Adrenal gland (tissue), 12 donors: ENCODE data around the gene PPIL1. TPM values are rescaled to one million over a fixed set of nuclear protein-coding genes. Genes with fewer than 3 reads are reported as not detected.

Experiments used
- DNase-seq, 7 donors: peaks; one replicate each; pipeline ENCODE4 v3.0.0-alpha.2; 2019 to 2020
- H3K27ac ChIP-seq, 5 donors: fragments of 200-600 bp; sonication (generic) in 4 of 5; 1 replicate in 3 of 5; 2 replicates in 2 of 5; pipeline versions ENCODE4 v1.5.1 to v1.8.0; 2016 to 2020; ENCODE audit warnings: mild to moderate bottlenecking in 1 of 5
- H3K27me3 ChIP-seq: fragments of 200-600 bp; 2 replicates; pipeline ENCODE4 v1.8.0; 2021
- H3K36me3 ChIP-seq, 2 donors: fragments of 200-600 bp; replicated peaks in 1 of 2; 1 replicate in 1 of 2; 2 replicates in 1 of 2; pipeline versions ENCODE4 v1.5.1 to v1.8.0; 2018 to 2022
- H3K4me1 ChIP-seq, 2 donors: fragments of 200-600 bp; replicated peaks in 1 of 2; 1 replicate in 1 of 2; 2 replicates in 1 of 2; pipeline versions ENCODE4 v1.5.1 to v1.8.0; 2018 to 2021
- H3K4me3 ChIP-seq, 4 donors: fragments of 200-600 bp; sonication (generic) in 3 of 4; one replicate each; pipeline ENCODE4 v1.5.1; 2016 to 2018
- H3K9me3 ChIP-seq, 3 donors: fragments of 200-600 bp; sonication (generic) in 1 of 3; replicated peaks in 1 of 3; 1 replicate in 2 of 3; 2 replicates in 1 of 3; pipeline versions ENCODE4 v1.5.1 to v1.8.0; 2016 to 2021
- CTCF ChIP-seq, 6 experiments: fragments of 450-650 bp in 4 of 6; fragments of 200-600 bp in 2 of 6; sonication (generic) in 1 of 6; IDR thresholded peaks; 1 replicate in 5 of 6; 2 replicates in 1 of 6; pipeline versions ENCODE4 v1.5.1 to v1.8.0; 2016 to 2021; ENCODE audit warnings: antibody characterized with exemption in 6 of 6, mild to moderate bottlenecking in 2 of 6, moderate library complexity in 1 of 6
- POLR2A ChIP-seq, 2 donors: fragments of 450-650 bp; IDR thresholded peaks; one replicate each; pipeline ENCODE4 v1.6.1; 2017; ENCODE audit warnings: antibody characterized with exemption in 2 of 2, mild to moderate bottlenecking in 2 of 2, moderate library complexity in 1 of 2
- WGBS, 4 donors: extraction: QIAGEN DNeasy Blood & Tissue Kit in 2 of 4; methylation state at CpG; one replicate each; pipeline versions ENCODE4 v1.1.5 to v1.1.7; 2013 to 2017; 5-methylcytosine and 5-hydroxymethylcytosine counted together
- intact Hi-C, 2 donors: fragments of 100-400 bp; cut with DNase I; formaldehyde crosslinking; loops; one replicate each; pipeline versions ENCODE4 v1.14.1 to v1.15.0; 2022 to 2023
- polyA plus RNA-seq, 3 donors: library from polyadenylated mRNA; stranded (reverse); fragments of 200-250 nt in 2 of 3; fragments of 350-450 nt in 1 of 3; fragmentation: Illumina TruSeq in 1 of 3; extraction: RNeasy Lipid Tissue Mini Kit (QIAGEN cat#74804) in 1 of 3; gene quantifications; one replicate each; pipeline ENCODE4 v1.2.3, GENCODE V29; 2013 to 2014
- total RNA-seq, 9 donors: library from RNA; depleted of rRNA in 4 of 9; stranded (reverse); fragments of >200 nt in 4 of 9; fragments of 120-200 nt in 1 of 9; fragmentation: NEBNext Ultra II Directional in 1 of 9; extraction: Animal tissue kit (Norgen Biotek cat#: 25700) in 1 of 9; gene quantifications; one replicate each; pipeline versions ENCODE4 v1.1.0 to v1.2.4, GENCODE V29; 2013 to 2023
- donor health status: healthy with polysubstance abuse.
- donor health status: Bipolar disorder and iron deficiency.
- donor health status: DM: yes; HTN: yes; CAD: no.
- donor health status: DM: no; HTN: no; CAD: no.
- donor health status: DM: no; HTN: no; CAD: no.
- donor health status: DM: yes; HTN: yes; CAD: no.

Gene PPIL1
- total and polyA plus RNA-seq, 12 donors, result 8.2 to 138 (median 49.9) TPM

GRCh38 chr6:36807750-36808149, 66.9 kb downstream of the PPIL1 start:
- Histone ChIP-seq H3K4me3 (no peak overlapping the region), H3K9me3 (no peaks in the 10 kb centered on the region), H3K4me1 (no peaks in the 10 kb centered on the region), H3K36me3 (no peaks in the 10 kb centered on the region), H3K27ac (no peak overlapping the region), H3K27me3 (no peaks in the 10 kb centered on the region)
- no peak for DNase-seq
- WGBS, 4 donors, result 93 to 96% (median 94%) methylated on average over 7 of the region's 7 CpGs
- TF ChIP-seq POLR2A (IDR thresholded peaks at IDR 0.05) (no peak), CTCF (IDR thresholded peaks at IDR 0.05) (no peak)
- intact Hi-C loops, result no loop called here

GRCh38 chr6:36807143-36807542, 67.5 kb downstream of the PPIL1 start:
- Histone ChIP-seq H3K4me1 (no peaks in the 10 kb centered on the region), H3K36me3 (no peaks in the 10 kb centered on the region), H3K9me3 (no peaks in the 10 kb centered on the region), H3K27ac (no peak overlapping the region), H3K4me3 (no peak overlapping the region), H3K27me3 (no peaks in the 10 kb centered on the region)
- intact Hi-C loops, result no loop called here
- WGBS, 4 donors, result 59 to 73% (median 70%) methylated on average over 5 of the region's 5 CpGs
- no peak for TF ChIP-seq POLR2A (IDR thresholded peaks at IDR 0.05)
- TF ChIP-seq CTCF (IDR thresholded peaks at IDR 0.05), result no peak
- no peak for DNase-seq

GRCh38 chr6:36805917-36806316, 68.7 kb downstream of the PPIL1 start:
- no peak overlapping the region for H3K4me3 ChIP-seq
- no peaks in the 10 kb centered on the region for H3K36me3 ChIP-seq
- intact Hi-C loops, result no loop called here
- TF ChIP-seq POLR2A (IDR thresholded peaks at IDR 0.05) (no peak), CTCF (IDR thresholded peaks at IDR 0.05) (no peak)
- H3K4me1 ChIP-seq, result no peaks in the 10 kb centered on the region
- no peaks in the 10 kb centered on the region for H3K9me3 ChIP-seq
- DNase-seq, result no peak
- no peaks in the 10 kb centered on the region for H3K27me3 ChIP-seq
- 86 to 89% (median 88%) methylated on average over 8 of the region's 8 CpGs for WGBS, 4 donors
- no peak overlapping the region for H3K27ac ChIP-seq

GRCh38 chr6:36805096-36805797, 69.4 kb downstream of the PPIL1 start:
- intact Hi-C loops, result no loop called here
- no peaks in the 10 kb centered on the region for H3K4me1 ChIP-seq
- H3K4me3 ChIP-seq, result no peak overlapping the region
- H3K27ac ChIP-seq, result no peak overlapping the region
- TF ChIP-seq CTCF (IDR thresholded peaks at IDR 0.05) (no peak), POLR2A (IDR thresholded peaks at IDR 0.05) (no peak)
- no peak for DNase-seq
- H3K36me3 ChIP-seq, result no peaks in the 10 kb centered on the region
- no peaks in the 10 kb centered on the region for H3K27me3 ChIP-seq
- 58 to 66% (median 63%) methylated on average over 7 of the region's 7 CpGs for WGBS, 4 donors
- H3K9me3 ChIP-seq, result no peaks in the 10 kb centered on the region

Other genes starting within 250 kb of the PPIL1 start
- 100 to 1,000 TPM in 3 of 9 donors, 10 to 100 TPM in 6; 44.7 to 154 (median 87.6) TPM for gene CDKN1A, start 196.1 kb downstream of the PPIL1 start, total RNA-seq
- gene CDKN1A, start 196.1 kb downstream of the PPIL1 start, polyA plus RNA-seq, result 10 to 100 TPM; 18.8 to 45.1 (median 25.2) TPM
- gene RAB44, start 177.0 kb downstream of the PPIL1 start, total RNA-seq, result not detected
- gene RAB44, start 177.0 kb downstream of the PPIL1 start, polyA plus RNA-seq, result under 1 TPM in 2 of 3 donors, not detected in 1; 0.03 to 0.16 TPM
- 1 to 10 TPM in 4 of 9 donors, under 1 TPM in 4, not detected in 1; 0.26 to 3.5 (median 0.95) TPM for gene CPNE5, start 35.4 kb downstream of the PPIL1 start, total RNA-seq
- gene CPNE5, start 35.4 kb downstream of the PPIL1 start, polyA plus RNA-seq, result 1 to 10 TPM in 2 of 3 donors, under 1 TPM in 1; 0.71 to 2.2 (median 1.1) TPM
- gene C6orf89, start 11.1 kb upstream of the PPIL1 start, total RNA-seq, result 100 to 1,000 TPM in 1 of 9 donors, 10 to 100 TPM in 8; 43.3 to 107 (median 87.9) TPM
- gene C6orf89, start 11.1 kb upstream of the PPIL1 start, polyA plus RNA-seq, result 10 to 100 TPM; 17.5 to 67.3 (median 19.4) TPM
- gene PI16, start 79.9 kb upstream of the PPIL1 start, total RNA-seq, result 1 to 10 TPM in 3 of 9 donors, under 1 TPM in 5, not detected in 1; 0.12 to 4.7 (median 0.61) TPM
- 1 to 10 TPM in 2 of 3 donors, under 1 TPM in 1; 0.29 to 9.3 (median 7.4) TPM for gene PI16, start 79.9 kb upstream of the PPIL1 start, polyA plus RNA-seq
- gene MTCH1, start 111.4 kb upstream of the PPIL1 start, total RNA-seq, result 100 to 1,000 TPM; 243 to 523 (median 344) TPM
- gene MTCH1, start 111.4 kb upstream of the PPIL1 start, polyA plus RNA-seq, result 100 to 1,000 TPM; 116 to 481 (median 200) TPM
- 100 to 1,000 TPM in 1 of 9 donors, 10 to 100 TPM in 7, 1 to 10 TPM in 1; 2.0 to 117 (median 33.8) TPM for gene FGD2, start 130.9 kb upstream of the PPIL1 start, total RNA-seq
- 10 to 100 TPM in 1 of 3 donors, 1 to 10 TPM in 2; 3.7 to 28.7 (median 6.9) TPM for gene FGD2, start 130.9 kb upstream of the PPIL1 start, polyA plus RNA-seq